ENCODE measurements around the gene TNN.
A peak's percentile ranks its signal among the peaks of the same experiment; 100 is the strongest.

The TNN gene

DNA sequence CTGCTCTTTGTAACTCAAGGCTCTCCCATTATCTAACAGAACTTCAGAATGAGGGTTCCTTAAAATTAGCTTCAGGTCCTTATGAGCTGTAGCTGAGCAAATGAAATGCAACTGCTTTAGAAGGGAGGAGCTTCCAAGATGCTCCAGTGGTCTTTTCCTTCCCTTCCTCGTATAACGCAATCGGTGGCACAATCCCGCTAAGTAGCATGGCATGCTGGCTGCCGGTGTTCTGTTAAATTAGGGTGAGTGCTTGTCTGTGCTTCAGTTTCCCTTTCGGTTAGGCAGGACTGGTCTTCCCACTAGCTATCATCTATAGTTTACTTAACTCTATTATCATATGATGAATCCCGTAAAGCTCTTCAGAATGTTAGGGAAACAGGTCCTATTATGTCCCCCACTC lies 124.0 kb downstream of the TNN start:
- TF ChIP-seq CTCF (IDR thresholded peaks at IDR 0.05; ENCODE audit: insufficient read depth, low read depth, low read length, missing control alignments), result no peak
- DNase-seq (ENCODE audit: low read depth), result peak; percentile 54
- peak overlapping the region; percentile 86 for H3K4me3 ChIP-seq (ENCODE audit: low read depth, low read length)

- DNase-seq (ENCODE audit: low read depth), result peak; percentile 43
- TF ChIP-seq CTCF (IDR thresholded peaks at IDR 0.05; ENCODE audit: insufficient read depth, low read depth, low read length, missing control alignments), result no peak
- H3K4me3 ChIP-seq (ENCODE audit: low read depth, low read length), result peak overlapping the region; percentile 86
These were observed 124.5 kb downstream of the TNN start for GRCh38 chr1:175192111-175192629.

GRCh38 chr1:175192630-175193526 lies 125.2 kb downstream of the TNN start, which contains the start of gene KIAA0040:
KIAA0040 (minus strand) TSS chr1:175192776; CDS start chr1:175161013, 31,763 bp downstream.
- DNase-seq (ENCODE audit: low read depth), result peak; percentile 75
- H3K4me3 ChIP-seq (ENCODE audit: low read depth, low read length), result peak within 1 kb of the TSS; percentile 86
- no peak for TF ChIP-seq CTCF (IDR thresholded peaks at IDR 0.05; ENCODE audit: insufficient read depth, low read depth, low read length, missing control alignments)

DNA sequence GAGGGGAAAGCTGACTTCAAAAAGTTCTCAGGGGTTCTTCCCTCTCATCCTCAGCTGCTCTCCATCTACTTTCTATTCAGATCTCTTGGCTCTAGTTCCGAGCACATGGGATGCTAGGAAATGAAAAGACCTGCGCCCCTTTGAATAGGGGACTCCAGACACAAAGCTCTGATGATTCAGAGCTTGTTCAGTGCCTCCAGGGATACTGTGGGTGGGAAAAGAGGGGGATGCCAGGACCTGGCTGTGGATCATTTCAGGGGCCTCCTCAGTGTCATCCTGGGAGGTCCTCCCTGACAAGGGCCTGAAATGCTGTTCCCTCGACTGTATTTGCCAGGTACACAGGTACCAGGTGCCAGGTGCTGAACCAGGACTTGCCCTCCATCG lies 125.9 kb downstream of the TNN start:
- no peak for TF ChIP-seq CTCF (IDR thresholded peaks at IDR 0.05; ENCODE audit: insufficient read depth, low read depth, low read length, missing control alignments)
- no peak for DNase-seq (ENCODE audit: low read depth)
- H3K4me3 ChIP-seq (ENCODE audit: low read depth, low read length), result no peak overlapping the region

DNA sequence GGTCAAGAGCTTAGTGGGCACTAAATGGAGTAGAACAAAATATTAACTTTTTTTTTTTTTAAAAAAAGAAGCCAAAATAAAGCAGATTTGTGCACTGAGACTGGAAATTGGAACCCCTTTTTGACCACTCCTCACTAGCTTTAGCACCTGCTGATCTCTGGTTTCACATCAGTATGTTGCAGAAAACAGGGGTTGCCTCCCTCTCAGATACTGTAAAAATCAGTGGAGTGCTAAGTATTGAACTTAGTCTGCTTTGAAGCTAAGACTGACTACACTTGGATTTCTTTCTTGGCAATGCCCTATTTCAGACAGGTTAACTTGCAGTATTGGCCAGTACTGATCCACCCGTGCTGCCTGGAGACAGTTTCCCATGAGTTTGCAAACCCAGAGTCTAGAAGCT lies 127.6 kb downstream of the TNN start:
- H3K4me3 ChIP-seq (ENCODE audit: low read depth, low read length), result no peak overlapping the region
- TF ChIP-seq CTCF (IDR thresholded peaks at IDR 0.05; ENCODE audit: insufficient read depth, low read depth, low read length, missing control alignments), result no peak
- DNase-seq (ENCODE audit: low read depth), result peak; percentile 38

DNA sequence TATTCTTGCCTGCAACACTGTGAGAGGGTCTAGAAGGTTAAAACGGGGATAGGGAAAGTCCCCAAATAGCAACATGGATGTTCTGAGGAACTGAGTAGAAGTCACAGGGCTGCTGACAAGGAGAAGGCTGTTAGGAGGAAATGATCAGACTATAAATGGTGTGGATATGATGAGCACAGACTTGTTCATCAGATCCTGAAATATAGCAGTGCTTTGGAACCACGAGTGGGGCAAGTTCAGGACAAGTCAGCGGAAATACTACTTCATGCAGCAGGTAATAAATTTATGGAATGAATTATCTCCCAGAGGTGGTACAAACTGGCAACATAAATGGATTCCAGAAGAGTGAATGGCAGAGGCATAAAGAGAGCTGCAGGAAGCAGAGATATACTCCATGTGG lies 128.2 kb downstream of the TNN start:
- TF ChIP-seq CTCF (IDR thresholded peaks at IDR 0.05; ENCODE audit: insufficient read depth, low read depth, low read length, missing control alignments), result no peak
- H3K4me3 ChIP-seq (ENCODE audit: low read depth, low read length), result no peak overlapping the region
- no peak for DNase-seq (ENCODE audit: low read depth)

Data from GM12865 (cell line).